ENCODE measurements around the gene KDM3A.

DNA sequence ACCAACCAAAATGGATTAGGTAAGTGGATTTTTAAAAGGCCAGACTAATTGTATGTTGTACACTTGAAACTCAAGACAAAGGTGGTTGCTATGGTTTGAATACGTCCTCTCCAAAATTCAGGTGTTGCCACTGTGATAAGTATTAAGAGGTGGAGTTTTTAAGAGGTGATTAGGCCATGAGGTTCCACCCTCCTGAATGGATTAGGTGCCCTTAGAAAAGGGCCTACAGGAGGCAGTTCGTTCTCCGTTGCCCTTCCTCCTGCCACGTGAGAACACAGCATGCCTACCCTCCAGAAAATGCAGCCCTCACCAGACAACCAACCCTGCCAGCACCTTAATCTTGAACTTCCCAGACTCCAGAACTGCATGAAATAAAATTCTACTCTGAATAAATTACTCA is 70.9 kb downstream of the KDM3A start:
- TF ChIP-seq ATF7 (IDR thresholded peaks at IDR 0.05) (no peak), JUN (IDR thresholded peaks at IDR 0.05; ENCODE audit: borderline replicate concordance, low read depth, low read length) (no peak), JUN (CRISPR knock-in tag; IDR thresholded peaks at IDR 0.05; ENCODE audit: borderline replicate concordance) (no peak), NR2C1 (IDR thresholded peaks at IDR 0.05) (no peak), NR2C1 (tag; IDR thresholded peaks at IDR 0.05) (no peak), ZNF431 (CRISPR knock-in tag; IDR thresholded peaks at IDR 0.05) (no peak), NFIC (IDR thresholded peaks at IDR 0.05) (no peak), POLR2AphosphoS2 (IDR thresholded peaks at IDR 0.05; ENCODE audit: low read length) (no peak), TRIM28 (IDR thresholded peaks at IDR 0.05) (no peak)
- TF ChIP-seq, protein P1, sequence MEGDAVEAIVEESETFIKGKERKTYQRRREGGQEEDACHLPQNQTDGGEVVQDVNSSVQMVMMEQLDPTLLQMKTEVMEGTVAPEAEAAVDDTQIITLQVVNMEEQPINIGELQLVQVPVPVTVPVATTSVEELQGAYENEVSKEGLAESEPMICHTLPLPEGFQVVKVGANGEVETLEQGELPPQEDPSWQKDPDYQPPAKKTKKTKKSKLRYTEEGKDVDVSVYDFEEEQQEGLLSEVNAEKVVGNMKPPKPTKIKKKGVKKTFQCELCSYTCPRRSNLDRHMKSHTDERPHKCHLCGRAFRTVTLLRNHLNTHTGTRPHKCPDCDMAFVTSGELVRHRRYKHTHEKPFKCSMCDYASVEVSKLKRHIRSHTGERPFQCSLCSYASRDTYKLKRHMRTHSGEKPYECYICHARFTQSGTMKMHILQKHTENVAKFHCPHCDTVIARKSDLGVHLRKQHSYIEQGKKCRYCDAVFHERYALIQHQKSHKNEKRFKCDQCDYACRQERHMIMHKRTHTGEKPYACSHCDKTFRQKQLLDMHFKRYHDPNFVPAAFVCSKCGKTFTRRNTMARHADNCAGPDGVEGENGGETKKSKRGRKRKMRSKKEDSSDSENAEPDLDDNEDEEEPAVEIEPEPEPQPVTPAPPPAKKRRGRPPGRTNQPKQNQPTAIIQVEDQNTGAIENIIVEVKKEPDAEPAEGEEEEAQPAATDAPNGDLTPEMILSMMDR (IDR thresholded peaks at IDR 0.05 in 2 of 3, conservative IDR thresholded peaks at IDR 0.05 in 1 of 3; ENCODE audit: insufficient read depth in 2 of 3, low read depth in 1 of 3, low read length in 3 of 3), result no peak
- TF ChIP-seq, protein P2, sequence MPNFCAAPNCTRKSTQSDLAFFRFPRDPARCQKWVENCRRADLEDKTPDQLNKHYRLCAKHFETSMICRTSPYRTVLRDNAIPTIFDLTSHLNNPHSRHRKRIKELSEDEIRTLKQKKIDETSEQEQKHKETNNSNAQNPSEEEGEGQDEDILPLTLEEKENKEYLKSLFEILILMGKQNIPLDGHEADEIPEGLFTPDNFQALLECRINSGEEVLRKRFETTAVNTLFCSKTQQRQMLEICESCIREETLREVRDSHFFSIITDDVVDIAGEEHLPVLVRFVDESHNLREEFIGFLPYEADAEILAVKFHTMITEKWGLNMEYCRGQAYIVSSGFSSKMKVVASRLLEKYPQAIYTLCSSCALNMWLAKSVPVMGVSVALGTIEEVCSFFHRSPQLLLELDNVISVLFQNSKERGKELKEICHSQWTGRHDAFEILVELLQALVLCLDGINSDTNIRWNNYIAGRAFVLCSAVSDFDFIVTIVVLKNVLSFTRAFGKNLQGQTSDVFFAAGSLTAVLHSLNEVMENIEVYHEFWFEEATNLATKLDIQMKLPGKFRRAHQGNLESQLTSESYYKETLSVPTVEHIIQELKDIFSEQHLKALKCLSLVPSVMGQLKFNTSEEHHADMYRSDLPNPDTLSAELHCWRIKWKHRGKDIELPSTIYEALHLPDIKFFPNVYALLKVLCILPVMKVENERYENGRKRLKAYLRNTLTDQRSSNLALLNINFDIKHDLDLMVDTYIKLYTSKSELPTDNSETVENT (CRISPR knock-in tag; IDR thresholded peaks at IDR 0.05), result no peak
- TF ChIP-seq, protein P3, sequence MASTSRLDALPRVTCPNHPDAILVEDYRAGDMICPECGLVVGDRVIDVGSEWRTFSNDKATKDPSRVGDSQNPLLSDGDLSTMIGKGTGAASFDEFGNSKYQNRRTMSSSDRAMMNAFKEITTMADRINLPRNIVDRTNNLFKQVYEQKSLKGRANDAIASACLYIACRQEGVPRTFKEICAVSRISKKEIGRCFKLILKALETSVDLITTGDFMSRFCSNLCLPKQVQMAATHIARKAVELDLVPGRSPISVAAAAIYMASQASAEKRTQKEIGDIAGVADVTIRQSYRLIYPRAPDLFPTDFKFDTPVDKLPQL (IDR thresholded peaks at IDR 0.05; ENCODE audit: extremely low read depth, insufficient read length), result no peak
